Fibroblast of mammary gland (primary cell): ENCODE measurements around the gene RNF121.

Experiments used
- DNase-seq: peaks from one replicate; pipeline ENCODE4 v3.0.0-alpha.2; 2010; ENCODE audit warnings: low read depth
- H3K4me3 ChIP-seq: 2 replicates; pipeline ENCODE4 v1.5.1; 2011; ENCODE audit warnings: low read depth, mild to moderate bottlenecking, low read length, moderate library complexity; ENCODE audit not compliant: control insufficient read depth
- TF ChIP-seq, protein P1 (sequence below): conservative IDR thresholded peaks from 2 replicates; pipeline ENCODE4 v1.5.1; 2011; ENCODE audit warnings: low read depth, low read length, inconsistent platforms; ENCODE audit not compliant: control insufficient read depth, insufficient read depth

The RNF121 gene

GRCh38 chr11:72012091-72012630 lies 83.3 kb downstream of the RNF121 start:
- H3K4me3 ChIP-seq, result no peak overlapping the region
- TF ChIP-seq, protein P1, sequence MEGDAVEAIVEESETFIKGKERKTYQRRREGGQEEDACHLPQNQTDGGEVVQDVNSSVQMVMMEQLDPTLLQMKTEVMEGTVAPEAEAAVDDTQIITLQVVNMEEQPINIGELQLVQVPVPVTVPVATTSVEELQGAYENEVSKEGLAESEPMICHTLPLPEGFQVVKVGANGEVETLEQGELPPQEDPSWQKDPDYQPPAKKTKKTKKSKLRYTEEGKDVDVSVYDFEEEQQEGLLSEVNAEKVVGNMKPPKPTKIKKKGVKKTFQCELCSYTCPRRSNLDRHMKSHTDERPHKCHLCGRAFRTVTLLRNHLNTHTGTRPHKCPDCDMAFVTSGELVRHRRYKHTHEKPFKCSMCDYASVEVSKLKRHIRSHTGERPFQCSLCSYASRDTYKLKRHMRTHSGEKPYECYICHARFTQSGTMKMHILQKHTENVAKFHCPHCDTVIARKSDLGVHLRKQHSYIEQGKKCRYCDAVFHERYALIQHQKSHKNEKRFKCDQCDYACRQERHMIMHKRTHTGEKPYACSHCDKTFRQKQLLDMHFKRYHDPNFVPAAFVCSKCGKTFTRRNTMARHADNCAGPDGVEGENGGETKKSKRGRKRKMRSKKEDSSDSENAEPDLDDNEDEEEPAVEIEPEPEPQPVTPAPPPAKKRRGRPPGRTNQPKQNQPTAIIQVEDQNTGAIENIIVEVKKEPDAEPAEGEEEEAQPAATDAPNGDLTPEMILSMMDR, result no peak
- no peak for DNase-seq

DNA sequence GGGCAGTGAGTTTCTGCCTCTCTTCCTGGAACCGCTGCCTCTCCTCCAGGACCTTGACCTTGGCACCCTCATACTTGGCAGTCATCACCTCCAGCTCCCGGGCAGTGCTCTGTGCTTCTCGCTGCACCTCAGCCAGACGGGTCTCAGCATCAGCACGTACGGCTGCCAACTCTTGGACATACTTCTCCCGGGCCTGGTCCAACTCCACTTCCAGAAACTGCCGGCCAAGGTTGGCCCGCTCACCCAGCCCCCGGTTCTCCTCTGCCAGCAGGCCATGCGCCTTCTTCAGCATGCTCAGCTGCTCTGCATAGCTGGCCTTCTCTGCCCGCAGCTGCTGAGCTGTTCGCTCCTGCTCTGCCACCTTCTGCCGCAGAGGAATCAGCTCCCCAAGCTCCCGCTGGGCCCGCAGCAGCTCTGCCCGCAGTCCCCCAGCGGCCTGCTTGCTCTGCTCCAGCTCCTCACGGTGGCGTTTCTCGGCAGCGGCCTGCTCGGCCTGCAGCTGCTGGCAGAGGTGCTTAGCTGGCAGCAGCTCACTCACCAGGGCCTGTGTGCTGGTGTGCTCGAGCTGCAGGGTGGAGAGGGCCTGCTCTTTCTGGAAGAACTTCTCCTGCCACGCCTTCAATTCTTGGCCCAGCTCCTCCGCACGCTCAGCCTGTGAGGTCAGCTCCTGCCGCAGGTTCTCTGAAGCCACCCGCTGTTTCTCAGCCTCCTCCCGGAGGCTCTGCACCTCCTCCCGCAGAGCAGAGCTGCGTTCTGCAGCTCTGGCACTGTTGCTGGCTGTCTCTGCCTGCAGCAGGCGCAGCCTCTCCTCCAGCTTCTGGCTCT lies 84.3 kb downstream of the RNF121 start:
- DNase-seq, result peak; percentile 89
- TF ChIP-seq, protein P1, result no peak
- H3K4me3 ChIP-seq, result no peak overlapping the region

GRCh38 chr11:72013765-72014711 lies 85.2 kb downstream of the RNF121 start:
- DNase-seq, result peak; percentile 57
- TF ChIP-seq, protein P1, result no peak
- no peak overlapping the region for H3K4me3 ChIP-seq

DNA sequence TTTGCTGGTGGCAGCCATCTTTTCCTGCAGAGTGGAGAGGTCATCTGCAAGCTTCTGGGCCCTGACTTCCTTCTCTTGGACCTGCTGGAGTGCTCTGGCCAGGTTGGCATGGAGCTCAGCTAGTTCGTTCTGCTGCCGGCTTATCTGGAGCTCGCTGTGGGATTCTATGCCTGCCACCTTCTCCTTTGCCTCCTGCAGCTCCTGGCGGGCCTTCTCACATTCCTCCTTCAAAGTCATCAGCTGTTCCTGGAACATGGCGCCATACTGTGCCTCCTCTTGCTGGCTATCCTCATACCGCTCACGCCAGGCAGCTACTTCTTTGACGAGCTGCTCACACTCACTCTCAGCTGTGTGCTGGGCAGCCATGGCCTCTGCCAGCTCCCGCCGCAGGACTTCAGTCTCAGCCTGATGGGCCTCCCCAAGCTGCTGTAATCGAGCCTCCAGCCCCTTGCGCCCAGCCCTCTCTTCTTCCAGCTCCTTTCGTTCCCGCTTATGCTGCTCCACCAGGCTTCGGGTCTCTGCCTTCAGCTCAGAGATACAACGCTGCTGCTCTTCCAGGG lies 86.0 kb downstream of the RNF121 start:
- H3K4me3 ChIP-seq, result no peak overlapping the region
- no peak for DNase-seq
- TF ChIP-seq, protein P1, result no peak

DNA sequence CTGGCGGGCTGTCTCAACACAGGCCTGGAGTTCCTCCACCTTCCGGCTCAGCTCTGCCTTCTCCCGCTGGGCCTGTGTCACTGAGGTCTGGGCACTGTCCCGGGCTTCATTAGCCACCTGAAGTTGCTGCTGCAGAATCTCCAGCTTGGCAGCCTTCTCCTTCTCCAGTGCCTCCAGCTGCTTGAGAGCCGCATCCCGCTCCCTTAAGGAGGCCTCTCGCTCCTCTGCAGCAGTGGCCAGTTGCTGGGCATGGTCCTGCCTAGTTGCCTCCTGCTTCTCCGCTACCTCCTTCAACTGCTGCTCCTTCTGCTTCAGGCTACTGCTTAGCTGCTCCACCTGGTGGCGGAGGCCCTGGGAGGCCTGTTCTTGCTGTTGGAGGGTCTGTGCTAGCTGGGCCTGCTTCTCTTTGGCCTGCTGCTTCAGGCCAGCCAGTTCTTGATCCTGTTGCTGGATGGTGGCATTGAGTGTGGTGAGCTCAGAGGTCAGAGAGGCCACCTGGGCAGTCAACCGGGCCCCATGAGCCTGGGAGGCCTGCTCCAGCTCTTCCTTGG lies 86.7 kb downstream of the RNF121 start:
- DNase-seq, result peak; percentile 35
- no peak overlapping the region for H3K4me3 ChIP-seq
- TF ChIP-seq, protein P1, result peak; percentile 45

- no peak for DNase-seq
- no peak overlapping the region for H3K4me3 ChIP-seq
- TF ChIP-seq, protein P1, result no peak
Measured at GRCh38 chr11:72018171-72018570, 89.3 kb downstream of the RNF121 start.
